GM12891 (cell line): ENCODE results near the gene TSSK6.

ENCODE experiments used
- DNase-seq: peaks from one replicate; pipeline ENCODE4 v3.0.0; 2011; ENCODE audit warnings: low spot score; ENCODE audit not compliant: insufficient read length
- FAIRE-seq: peaks from 2 replicates; lab custom pipeline; 2011; peaks lifted over from hg19 to GRCh38; lab: Jason Lieb, UNC
- PAX5 ChIP-seq: IDR thresholded peaks from 2 replicates; pipeline ENCODE4 v1.6.1; 2011; ENCODE audit warnings: low read length, moderate library complexity, mild to moderate bottlenecking; ENCODE audit not compliant: insufficient read depth, severe bottlenecking
- POLR2A ChIP-seq: IDR thresholded peaks from 2 replicates; pipeline ENCODE4 v1.6.1; 2011; ENCODE audit warnings: low read depth, low read length, control low read depth
- POLR2AphosphoS5 ChIP-seq: IDR thresholded peaks from 2 replicates; pipeline ENCODE4 v1.6.1; 2011; ENCODE audit warnings: low read depth, low read length, control low read depth
- POU2F2 ChIP-seq: IDR thresholded peaks from 2 replicates; pipeline ENCODE4 v1.6.1; 2011; ENCODE audit warnings: low read depth, mild to moderate bottlenecking, control low read depth, low read length, moderate library complexity
- SPI1 ChIP-seq: IDR thresholded peaks from 2 replicates; pipeline ENCODE4 v1.6.1; 2011; ENCODE audit warnings: low read depth, low read length, control low read depth
- TAF1 ChIP-seq: IDR thresholded peaks from 2 replicates; pipeline ENCODE4 v1.6.1; 2011; ENCODE audit warnings: low read depth, low read length, control low read depth

TSSK6 gene

GRCh38 chr19:19525611-19526380, 10.4 kb upstream of the TSSK6 start:
- DNase-seq, result no peak
- no peak for FAIRE-seq
- TF ChIP-seq TAF1, result no peak
- no peak for TF ChIP-seq POLR2AphosphoS5
- TF ChIP-seq POLR2A, result 0 out of 2 replicates have a peak, but pooled peaks have one; percentile 6

GRCh38 chr19:19524053-19524452, 8.7 kb upstream of the TSSK6 start:
- TF ChIP-seq POU2F2, result peak; percentile 80; the same call in 1 of the 2 replicates
- TF ChIP-seq SPI1, result 0 out of 2 replicates have a peak, but pooled peaks have one; percentile 24
- no peak for TF ChIP-seq TAF1
- TF ChIP-seq PAX5, result no peak
- no peak for TF ChIP-seq POLR2AphosphoS5

GRCh38 chr19:19523177-19523576, 7.8 kb upstream of the TSSK6 start:
- no peak for TF ChIP-seq POU2F2
- no peak for TF ChIP-seq POLR2AphosphoS5
- no peak for TF ChIP-seq POLR2A
- no peak for TF ChIP-seq SPI1
- no peak for TF ChIP-seq PAX5
- no peak for TF ChIP-seq TAF1
- FAIRE-seq (no peak), DNase-seq (no peak)

More at GRCh38 chr19:19524053-19524452, 8.7 kb upstream of the TSSK6 start:
- DNase-seq (no peak), FAIRE-seq (no peak)

DNA sequence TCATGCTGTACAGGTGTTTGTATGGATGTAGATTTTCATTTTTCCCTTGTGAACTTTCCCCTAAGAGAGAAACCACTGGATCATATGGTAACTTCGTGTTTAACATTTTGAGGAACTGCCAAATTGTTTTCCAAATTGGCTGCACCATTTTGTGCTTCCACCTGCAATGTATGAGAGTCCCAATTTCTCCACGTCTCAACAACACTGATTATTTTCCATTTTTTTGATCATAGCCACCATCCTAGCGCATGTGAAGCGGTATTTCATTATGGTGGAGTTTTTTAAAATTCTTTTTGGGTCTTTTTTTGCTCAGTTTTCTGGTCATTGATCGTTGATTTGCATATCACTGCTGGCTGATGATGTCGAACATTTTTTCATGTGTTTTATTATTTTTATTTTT, 5.6 kb upstream of the TSSK6 start:
- FAIRE-seq (no peak), DNase-seq (no peak)
- TF ChIP-seq POLR2AphosphoS5 (no peak), PAX5 (no peak), TAF1 (no peak), SPI1 (no peak), POU2F2 (no peak), POLR2A (no peak)

DNA sequence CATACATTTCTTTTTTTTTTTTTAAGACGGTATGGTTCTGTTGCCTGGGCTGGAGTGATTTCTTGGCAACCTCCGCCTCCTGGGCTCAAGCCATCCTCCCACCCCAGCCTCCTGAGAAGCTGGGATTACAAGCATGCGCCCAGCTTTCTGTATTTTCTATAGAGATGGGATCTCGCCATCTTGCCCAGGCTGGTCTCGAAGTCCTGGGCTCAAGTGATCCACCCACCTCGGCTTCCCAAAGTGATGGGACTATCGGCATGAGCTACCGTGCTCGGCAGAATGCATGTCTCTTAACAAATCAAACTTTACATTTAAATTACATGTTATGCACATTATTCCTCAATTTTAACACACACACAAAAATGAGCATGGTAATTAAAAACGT, 1.9 kb upstream of the TSSK6 start:
- FAIRE-seq (no peak), DNase-seq (no peak)
- TF ChIP-seq POLR2A (no peak), PAX5 (no peak), POLR2AphosphoS5 (no peak), SPI1 (no peak), TAF1 (no peak), POU2F2 (no peak)

DNA sequence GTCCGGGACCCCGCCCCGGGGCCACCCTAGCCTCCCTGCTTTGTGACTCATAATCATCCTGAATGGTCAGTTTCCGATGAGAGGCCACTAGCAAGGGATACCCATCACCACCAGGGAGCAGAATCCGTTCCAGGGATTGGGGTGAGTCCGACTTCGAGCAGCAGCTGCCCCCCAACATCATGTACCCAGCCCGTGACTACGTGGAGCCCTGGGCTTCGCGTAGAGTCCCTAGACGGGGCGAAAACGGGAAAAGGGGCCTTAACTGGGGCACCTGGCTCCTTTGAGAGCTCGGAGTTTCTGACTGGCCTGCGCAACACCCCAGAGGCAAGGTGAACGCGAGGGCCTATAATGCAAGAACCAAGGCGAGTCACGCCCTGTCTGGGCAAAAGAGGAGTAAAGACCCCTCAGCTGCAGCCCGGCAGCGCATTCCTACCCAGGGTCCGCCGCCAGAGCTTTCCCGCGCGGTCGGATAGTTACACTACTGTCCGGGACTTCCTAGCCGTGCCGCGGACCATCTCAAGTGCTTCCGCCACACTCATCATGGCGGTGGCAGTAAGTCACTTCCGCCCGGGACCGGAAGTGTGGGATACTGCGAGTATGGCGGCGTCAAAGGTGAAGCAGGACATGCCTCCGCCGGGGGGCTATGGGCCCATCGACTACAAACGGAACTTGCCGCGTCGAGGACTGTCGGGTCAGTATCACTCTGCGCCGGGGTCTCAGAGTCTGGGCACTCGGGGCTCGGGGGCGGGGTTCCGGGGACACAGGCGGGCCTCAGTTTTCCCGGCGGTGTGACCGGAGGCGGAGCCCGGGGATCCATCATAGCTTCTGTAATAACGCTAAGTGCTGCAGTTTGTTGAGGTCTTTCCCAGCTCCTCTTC, 533 bp upstream of the TSSK6 start, which contains the start of gene NDUFA13:
NDUFA13 (plus strand) TSS at position 584 of the 878 bp plus-strand sequence; CDS start at position 598, 14 bp downstream.
- peak; percentile 92 for DNase-seq
- FAIRE-seq, result peak; percentile 99
- TF ChIP-seq PAX5, result no peak
- TF ChIP-seq POLR2AphosphoS5, result peak; percentile 97
- TF ChIP-seq SPI1, result peak; percentile 64
- TF ChIP-seq POLR2A, result peak; percentile 87
- peak; percentile 78; the same call in 1 of the 2 replicates for TF ChIP-seq POU2F2
- peak; percentile 92 for TF ChIP-seq TAF1

DNA sequence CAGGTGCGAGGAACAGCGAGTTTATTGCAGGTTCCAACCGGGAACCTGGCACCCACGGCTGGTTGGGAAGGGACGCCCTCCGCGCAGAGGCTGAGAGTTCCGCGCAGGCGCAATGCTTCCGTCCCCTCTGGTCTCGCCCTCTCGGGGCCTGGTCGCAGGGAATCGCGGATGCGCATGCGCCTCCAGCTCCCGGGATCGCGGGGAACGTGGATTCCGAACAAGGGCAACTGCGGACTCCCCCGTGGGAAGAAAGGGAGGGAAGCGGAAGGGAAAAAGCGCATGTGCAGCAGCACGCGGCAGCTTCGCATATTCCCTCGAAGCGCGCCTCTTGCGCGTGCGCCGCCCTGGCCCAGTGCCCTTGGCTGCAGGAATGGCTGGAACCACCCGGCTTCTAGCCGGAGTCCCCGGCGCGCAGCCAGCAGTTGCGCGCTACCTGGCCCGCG, 1.1 kb downstream of the TSSK6 start:
- no peak for DNase-seq
- TF ChIP-seq PAX5 (no peak), SPI1 (no peak), POLR2AphosphoS5 (no peak), POU2F2 (no peak), POLR2A (no peak), TAF1 (no peak)
- FAIRE-seq, result no peak

DNA sequence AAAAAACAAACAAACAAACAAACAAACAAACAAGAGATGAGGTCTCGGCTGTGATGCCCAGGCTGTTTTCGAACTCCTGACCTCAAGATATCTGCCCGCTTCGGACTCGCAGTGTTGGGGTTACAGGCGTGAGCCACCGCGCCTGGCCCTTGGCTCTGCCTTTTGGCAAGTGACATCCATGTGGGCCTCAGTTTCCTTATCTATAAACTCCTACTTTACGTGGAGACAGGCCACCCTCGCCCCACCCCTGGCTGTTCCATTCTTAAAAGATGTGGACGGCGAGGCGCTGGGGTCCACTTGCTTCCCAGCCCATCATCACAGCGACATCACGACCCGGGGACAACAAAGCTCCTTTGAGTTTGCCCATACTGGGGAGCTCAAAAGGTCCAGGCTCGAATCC, 1.7 kb downstream of the TSSK6 start:
- no peak for TF ChIP-seq POLR2AphosphoS5
- TF ChIP-seq PAX5, result no peak
- TF ChIP-seq POLR2A, result no peak
- no peak for TF ChIP-seq POU2F2
- no peak for TF ChIP-seq SPI1
- TF ChIP-seq TAF1, result no peak
- DNase-seq (no peak), FAIRE-seq (no peak)

GRCh38 chr19:19510432-19510831, 4.9 kb downstream of the TSSK6 start:
- DNase-seq, result no peak
- TF ChIP-seq POLR2A, result no peak; the same call in none of the 2 replicates
- TF ChIP-seq POU2F2, result no peak
- TF ChIP-seq SPI1, result no peak
- TF ChIP-seq TAF1, result no peak
- TF ChIP-seq POLR2AphosphoS5, result no peak; the same call in 1 of the 2 replicates
- TF ChIP-seq PAX5, result no peak
- FAIRE-seq, result no peak
